ENCODE data around the gene VPS36. TPM values are rescaled to one million over a fixed set of nuclear protein-coding genes. Genes with fewer than 3 reads are reported as not detected.
"Not testable (repeated sequence)": the region's sequence is repeated elsewhere in the genome, so short reads cannot be mapped to it uniquely, and the experiment has no call there.

The VPS36 gene
- total and polyA plus RNA-seq, 2 donors (not counting 1 experiment from before 2014, with no cell fraction given): 17.5 to 71.5 TPM

GRCh38 chr13:52374389-52374788 lies 76.0 kb downstream of the VPS36 start:
- Histone ChIP-seq H3K9ac (ENCODE audit: low read length) (no peak overlapping the region), H3K27ac (ENCODE audit: low read length in 2 of 2) (no peak overlapping the region), H3K4me3 (ENCODE audit: control extremely low read depth in 1 of 5, extremely low read depth in 1 of 5, insufficient read depth in 1 of 5, low read depth in 2 of 5, low read length in 4 of 5) (no peak overlapping the region), H4K20me1 (ENCODE audit: control insufficient read depth, insufficient read depth, low read length, poor library complexity, severe bottlenecking) (no peaks in the 10 kb centered on the region), H3K4me2 (replicated peaks; ENCODE audit: low read depth, low read length, poor library complexity, severe bottlenecking) (no peak overlapping the region), H2AFZ (ENCODE audit: insufficient read depth, low read depth, low read length, poor library complexity, severe bottlenecking) (no peak overlapping the region), H3K79me2 (ENCODE audit: control insufficient read depth, insufficient read depth, low read length) (no peaks in the 10 kb centered on the region), H3K4me1 (ENCODE audit: control insufficient read depth in 2 of 2, insufficient read depth in 2 of 2, low read length in 2 of 2) (no peaks in the 10 kb centered on the region), H3K36me3 (replicated peaks in 1 of 2; ENCODE audit: control extremely low read depth in 1 of 2, control insufficient read depth in 1 of 2, extremely low read depth in 1 of 2, insufficient read depth in 2 of 2, low read length in 1 of 2) (no peaks in the 10 kb centered on the region), H3K27me3 (replicated peaks in 1 of 4; ENCODE audit: control extremely low read depth in 1 of 4, control insufficient read depth in 3 of 4, insufficient read depth in 4 of 4, low read length in 3 of 4) (no peaks in the 10 kb centered on the region), H3K9me3 (ENCODE audit: control extremely low read depth in 1 of 3, control insufficient read depth in 2 of 3, insufficient read depth in 1 of 3, low read length in 2 of 3) (no peaks in the 10 kb centered on the region)
- no peaks in the 10 kb centered on the region for H3K27me3 Mint-ChIP-seq
- no peak for DNase-seq
- intact Hi-C loops (cut with micrococcal nuclease): no loop called here
- no peaks in the 10 kb centered on the region for H3K4me1 Mint-ChIP-seq
- ATAC-seq (ENCODE audit: low read depth): no peak
- WGBS (ENCODE audit: insufficient coverage): no CpG with 5 or more reads among the region's 4 CpGs
- no peak overlapping the region for H3K27ac Mint-ChIP-seq
- CTCF ChIA-PET: no interaction called here
- POLR2A ChIA-PET: no interaction called here
- H3K4me3 Mint-ChIP-seq: no peak overlapping the region
- H3K9me3 Mint-ChIP-seq (ENCODE audit: insufficient read depth): no peaks in the 10 kb centered on the region
- no peak for TF ChIP-seq CTCF (IDR thresholded peaks at IDR 0.05)

- intact Hi-C loops (cut with micrococcal nuclease); H3K4me3 ChIP-seq (ENCODE audit: control extremely low read depth in 1 of 5, extremely low read depth in 1 of 5, insufficient read depth in 1 of 5, low read depth in 2 of 5, low read length in 4 of 5); ATAC-seq (ENCODE audit: low read depth); H3K36me3 ChIP-seq (replicated peaks in 1 of 2; ENCODE audit: control extremely low read depth in 1 of 2, control insufficient read depth in 1 of 2, extremely low read depth in 1 of 2, insufficient read depth in 2 of 2, low read length in 1 of 2); H3K9me3 Mint-ChIP-seq (ENCODE audit: insufficient read depth); H4K20me1 ChIP-seq (ENCODE audit: control insufficient read depth, insufficient read depth, low read length, poor library complexity, severe bottlenecking); CTCF ChIA-PET; H3K9ac ChIP-seq (ENCODE audit: low read length); H3K27me3 Mint-ChIP-seq; H3K4me1 Mint-ChIP-seq; H3K4me3 Mint-ChIP-seq; H2AFZ ChIP-seq (ENCODE audit: insufficient read depth, low read depth, low read length, poor library complexity, severe bottlenecking); H3K79me2 ChIP-seq (ENCODE audit: control insufficient read depth, insufficient read depth, low read length); H3K27ac ChIP-seq (ENCODE audit: low read length in 2 of 2); H3K9me3 ChIP-seq (ENCODE audit: control extremely low read depth in 1 of 3, control insufficient read depth in 2 of 3, insufficient read depth in 1 of 3, low read length in 2 of 3); DNase-seq; POLR2A ChIA-PET; H3K4me1 ChIP-seq (ENCODE audit: control insufficient read depth in 2 of 2, insufficient read depth in 2 of 2, low read length in 2 of 2); H3K27me3 ChIP-seq (replicated peaks in 1 of 4; ENCODE audit: control extremely low read depth in 1 of 4, control insufficient read depth in 3 of 4, insufficient read depth in 4 of 4, low read length in 3 of 4); H3K4me2 ChIP-seq (replicated peaks; ENCODE audit: low read depth, low read length, poor library complexity, severe bottlenecking); H3K27ac Mint-ChIP-seq: not testable (repeated sequence)
- no CpG with 5 or more reads among the region's 1 CpG for WGBS (ENCODE audit: insufficient coverage)
Measured at GRCh38 chr13:52373277-52373676, 77.2 kb downstream of the VPS36 start.

All from B cell (primary cell).